Naive B cell (primary cell): ENCODE measurements around the gene SH3RF3. TPM values are rescaled to one million over a fixed set of nuclear protein-coding genes. Genes with fewer than 3 reads are reported as not detected.
"Not testable (repeated sequence)": the region's sequence is repeated elsewhere in the genome, so short reads cannot be mapped to it uniquely, and the experiment has no call there.

Experiments used
- ATAC-seq, 2 donors: fragments of 150-1000 bp; cut with Tn5 transposase; 2 replicates each; pipeline ENCODE4 v1.10.0; 2021; ENCODE audit warnings: low read depth in 2 of 2, mild to moderate bottlenecking in 2 of 2, moderate library complexity in 2 of 2
- DNase-seq: peaks from one replicate; pipeline ENCODE4 v3.0.0; 2022
- H3K27ac Mint-ChIP-seq, 6 donors: one replicate each; pipeline ENCODE4 v1.8.0; 2020 to 2022; ENCODE audit warnings: mild to moderate bottlenecking in 6 of 6, mixed read lengths in 6 of 6, moderate library complexity in 5 of 6, inconsistent platforms in 2 of 6
- H3K27me3 Mint-ChIP-seq, 3 donors: one replicate each; pipeline ENCODE4 v1.8.0; 2021 to 2022; ENCODE audit warnings: mixed read lengths in 3 of 3, mild to moderate bottlenecking in 1 of 3
- H3K36me3 Mint-ChIP-seq, 2 donors: one replicate each; pipeline ENCODE4 v1.8.0; 2020 to 2022; ENCODE audit warnings: mixed read lengths in 2 of 2, inconsistent platforms in 1 of 2, mild to moderate bottlenecking in 1 of 2
- H3K4me1 Mint-ChIP-seq, 3 donors: one replicate each; pipeline ENCODE4 v1.8.0; 2020 to 2022; ENCODE audit warnings: mixed read lengths in 3 of 3, inconsistent platforms in 1 of 3, mild to moderate bottlenecking in 1 of 3, moderate library complexity in 1 of 3
- H3K4me3 Mint-ChIP-seq, 8 donors: one replicate each; pipeline ENCODE4 v1.8.0; 2020 to 2022; ENCODE audit warnings: mild to moderate bottlenecking in 8 of 8, mixed read lengths in 8 of 8, moderate library complexity in 8 of 8, inconsistent platforms in 2 of 8
- H3K9me3 Mint-ChIP-seq, 7 donors: one replicate each; pipeline ENCODE4 v1.8.0; 2020 to 2022; ENCODE audit warnings: mixed read lengths in 7 of 7, mild to moderate bottlenecking in 5 of 7, inconsistent platforms in 2 of 7, moderate library complexity in 1 of 7
- polyA plus RNA-seq, 6 donors: library from polyadenylated mRNA; unstranded; fragments of 300-500 nt; fragmentation: Illumina TruSeq; gene quantifications; one replicate each; pipeline ENCODE4 v1.2.3, GENCODE V29; 2021; ENCODE audit warnings: low read depth in 6 of 6

Gene SH3RF3
- polyA plus RNA-seq, 6 donors from 2014 or later = 0.05 to 0.76 (median 0.64) TPM; not detected in 1

- H3K27me3 Mint-ChIP-seq = peaks cover 0 to 4% (median 2%) of the 10 kb centered on the region in 3 donors
- H3K27ac Mint-ChIP-seq = no peak overlapping the region
- no peak for ATAC-seq
- H3K36me3 Mint-ChIP-seq = no peaks in the 10 kb centered on the region
- H3K9me3 Mint-ChIP-seq = peaks cover 0 to 8% (median 3%) of the 10 kb centered on the region in 7 donors
- no peak overlapping the region for H3K4me3 Mint-ChIP-seq
- no peak for DNase-seq
- H3K4me1 Mint-ChIP-seq = no peaks in the 10 kb centered on the region
Measured at GRCh38 chr2:109532728-109533076, 403.7 kb downstream of the SH3RF3 start.

GRCh38 chr2:109533823-109534222 lies 404.8 kb downstream of the SH3RF3 start:
- no peak for ATAC-seq
- H3K27ac Mint-ChIP-seq = peak overlapping the region in 1 of 6 donors; percentile 3
- H3K36me3 Mint-ChIP-seq = no peaks in the 10 kb centered on the region
- DNase-seq = no peak
- no peak overlapping the region for H3K4me3 Mint-ChIP-seq
- H3K4me1 Mint-ChIP-seq = no peaks in the 10 kb centered on the region
- no peaks in the 10 kb centered on the region for H3K27me3 Mint-ChIP-seq
- peaks cover 0 to 8% (median 3%) of the 10 kb centered on the region in 7 donors for H3K9me3 Mint-ChIP-seq

DNA sequence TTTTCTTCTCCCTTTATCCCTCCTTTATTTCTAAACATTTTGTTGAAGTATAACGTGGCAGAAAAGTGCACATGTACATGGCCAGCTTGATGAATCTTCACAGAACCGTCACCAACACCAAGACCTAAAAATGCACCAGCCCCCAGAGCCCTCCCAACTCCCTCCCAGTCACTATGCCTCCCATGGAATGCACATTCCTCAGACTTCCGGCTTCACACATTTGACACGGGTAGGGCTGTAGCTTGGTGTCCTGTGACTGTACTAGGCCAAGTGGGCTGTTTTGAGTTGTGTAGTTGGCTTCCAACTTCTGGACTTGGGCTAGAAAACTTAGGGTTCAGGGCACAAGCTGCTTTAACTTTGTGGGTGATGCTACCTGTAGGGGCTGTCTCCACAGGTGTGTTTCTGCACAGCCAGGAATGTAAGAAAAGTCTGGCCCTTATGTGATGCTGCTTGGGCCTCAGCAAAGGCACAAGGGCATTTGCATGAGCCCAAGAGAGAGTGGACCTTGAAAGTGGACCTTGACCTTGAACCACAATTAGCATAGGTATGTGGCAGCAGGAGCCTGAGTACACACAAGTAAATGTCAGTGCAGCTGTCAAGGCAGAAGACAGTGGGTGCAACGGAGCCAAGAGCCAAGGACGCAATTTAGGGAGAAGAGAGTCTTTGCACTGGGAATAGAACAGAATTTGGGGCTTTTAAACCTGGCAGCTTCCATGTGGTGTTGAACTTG lies 406.4 kb downstream of the SH3RF3 start:
- no peak for ATAC-seq
- H3K4me3 Mint-ChIP-seq = no peak overlapping the region
- H3K4me1 Mint-ChIP-seq = no peaks in the 10 kb centered on the region
- H3K27ac Mint-ChIP-seq = no peak overlapping the region
- H3K9me3 Mint-ChIP-seq = peaks cover 0 to 8% (median 3%) of the 10 kb centered on the region in 7 donors
- DNase-seq = no peak
- H3K36me3 Mint-ChIP-seq = no peaks in the 10 kb centered on the region
- H3K27me3 Mint-ChIP-seq = no peaks in the 10 kb centered on the region

DNA sequence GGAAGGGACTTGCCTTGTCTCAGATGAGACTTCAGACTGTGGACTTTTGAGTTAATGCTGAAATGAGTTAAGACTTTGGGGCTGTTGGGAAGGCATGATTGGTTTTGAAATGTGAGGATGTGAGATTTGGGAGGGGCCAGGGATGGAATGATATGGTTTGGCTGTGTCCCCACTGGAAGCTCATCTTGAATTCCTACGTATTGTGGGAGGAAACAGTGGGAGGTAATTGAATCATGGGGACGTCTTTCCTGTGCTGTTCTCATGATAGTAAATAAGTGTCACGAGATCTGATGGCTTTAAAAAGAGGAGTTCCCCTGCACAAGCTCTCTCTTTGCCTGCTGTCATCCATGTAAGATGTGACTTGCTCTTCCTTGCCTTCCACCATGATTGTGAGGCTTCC lies 407.6 kb downstream of the SH3RF3 start:
- H3K27ac Mint-ChIP-seq, H3K36me3 Mint-ChIP-seq, ATAC-seq, H3K4me1 Mint-ChIP-seq, H3K4me3 Mint-ChIP-seq, DNase-seq, H3K9me3 Mint-ChIP-seq, H3K27me3 Mint-ChIP-seq: not testable (repeated sequence)

GRCh38 chr2:109537565-109538222 lies 408.7 kb downstream of the SH3RF3 start:
- no peak overlapping the region for H3K27ac Mint-ChIP-seq
- H3K9me3 Mint-ChIP-seq = peaks cover 0 to 8% (median 3%) of the 10 kb centered on the region in 7 donors
- no peaks in the 10 kb centered on the region for H3K4me1 Mint-ChIP-seq
- H3K4me3 Mint-ChIP-seq = no peak overlapping the region
- H3K36me3 Mint-ChIP-seq = no peaks in the 10 kb centered on the region
- peaks cover 0 to 12% (median 4%) of the 10 kb centered on the region in 3 donors for H3K27me3 Mint-ChIP-seq
- ATAC-seq = no peak
- DNase-seq = no peak

GRCh38 chr2:109538546-109538945 lies 409.5 kb downstream of the SH3RF3 start:
- no peaks in the 10 kb centered on the region for H3K36me3 Mint-ChIP-seq
- peaks cover 0 to 12% (median 4%) of the 10 kb centered on the region in 3 donors for H3K27me3 Mint-ChIP-seq
- no peak for DNase-seq
- H3K9me3 Mint-ChIP-seq = peaks cover 0 to 8% (median 3%) of the 10 kb centered on the region in 7 donors
- ATAC-seq = no peak
- H3K27ac Mint-ChIP-seq = peak overlapping the region in 1 of 6 donors; percentile 30
- no peaks in the 10 kb centered on the region for H3K4me1 Mint-ChIP-seq
- H3K4me3 Mint-ChIP-seq = no peak overlapping the region

DNA sequence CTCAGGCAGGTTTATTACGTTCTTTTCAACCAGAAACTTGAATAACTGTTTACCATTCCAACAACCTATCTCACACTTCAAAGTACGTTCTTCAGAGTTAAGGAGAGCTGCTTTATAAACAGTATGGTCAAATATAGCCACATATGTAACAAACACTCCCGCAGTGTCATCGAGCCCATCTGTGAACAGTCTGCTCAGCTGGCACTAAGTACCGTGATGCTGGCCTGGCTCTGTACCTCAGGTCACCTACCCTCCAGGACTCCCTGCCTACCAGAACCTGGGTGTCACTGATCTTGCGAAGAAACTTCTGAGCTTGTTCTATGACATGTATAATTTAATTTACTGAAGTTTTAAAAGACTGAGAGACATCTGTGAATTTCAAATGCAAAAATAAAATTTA lies 413.4 kb downstream of the SH3RF3 start:
- Mint-ChIP-seq H3K4me1 (no peaks in the 10 kb centered on the region), H3K4me3 (no peak overlapping the region), H3K9me3 (no peaks in the 10 kb centered on the region), H3K27me3 (peaks cover 0 to 12% (median 4%) of the 10 kb centered on the region in 3 donors), H3K27ac (no peak overlapping the region), H3K36me3 (no peaks in the 10 kb centered on the region)
- DNase-seq (no peak), ATAC-seq (no peak)

- Mint-ChIP-seq H3K4me3 (no peak overlapping the region), H3K4me1 (no peaks in the 10 kb centered on the region), H3K9me3 (no peaks in the 10 kb centered on the region), H3K27ac (no peak overlapping the region), H3K36me3 (no peaks in the 10 kb centered on the region), H3K27me3 (peaks cover 0 to 8% (median 4%) of the 10 kb centered on the region in 3 donors)
- ATAC-seq = peak in 1 of 2 donors; percentile 61
- peak; percentile 28 for DNase-seq
Measured at GRCh38 chr2:109545828-109546713, 417.1 kb downstream of the SH3RF3 start.

DNA sequence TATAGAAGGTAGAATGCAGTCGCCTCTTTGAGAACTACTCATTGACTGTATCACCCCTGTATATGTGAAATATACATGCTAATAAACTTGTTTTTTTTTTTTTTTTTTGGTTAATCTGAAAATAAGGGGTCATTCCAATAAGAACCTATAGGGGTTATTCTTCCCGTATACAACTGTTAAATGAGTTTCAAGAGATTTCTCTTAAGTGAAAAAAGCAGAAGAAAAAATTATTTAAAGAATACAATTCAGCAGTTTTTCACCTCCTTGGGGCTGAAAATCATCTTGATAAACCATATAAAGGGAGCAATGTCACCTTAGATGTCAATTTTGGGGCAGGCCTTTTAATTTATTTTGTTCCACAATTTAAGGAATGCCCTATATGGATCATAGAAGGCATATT lies 418.3 kb downstream of the SH3RF3 start:
- Mint-ChIP-seq H3K4me3 (no peak overlapping the region), H3K36me3 (no peaks in the 10 kb centered on the region), H3K4me1 (no peaks in the 10 kb centered on the region), H3K27me3 (no peaks in the 10 kb centered on the region), H3K27ac (no peak overlapping the region), H3K9me3 (no peaks in the 10 kb centered on the region)
- ATAC-seq = no peak
- no peak for DNase-seq

GRCh38 chr2:109549016-109549590 lies 420.1 kb downstream of the SH3RF3 start:
- no peaks in the 10 kb centered on the region for H3K4me1 Mint-ChIP-seq

More at GRCh38 chr2:109549016-109549590, 420.1 kb downstream of the SH3RF3 start:
- Mint-ChIP-seq H3K27me3 (no peaks in the 10 kb centered on the region), H3K27ac (no peak overlapping the region), H3K9me3 (no peaks in the 10 kb centered on the region), H3K4me3 (no peak overlapping the region), H3K36me3 (no peaks in the 10 kb centered on the region)
- DNase-seq = no peak
- ATAC-seq = no peak

Other genes with a start within 250 kb of the SH3RF3 start
- gene EDAR, start 140.0 kb upstream of the SH3RF3 start, polyA plus RNA-seq = under 1 TPM in 1 of 6 donors, not detected in 5; 0.05 TPM